ENCODE results near the gene CENPQ.
A peak's percentile ranks its signal among the peaks of the same experiment; 100 is the strongest.
"Not testable (repeated sequence)": the region's sequence is repeated elsewhere in the genome, so short reads cannot be mapped to it uniquely, and the experiment has no call there.

Gene CENPQ

GRCh38 chr6:49462927-49463611 lies at the start of gene CENPQ, which contains the start of gene MMUT:
CENPQ (plus strand) TSS chr6:49463370; CDS start chr6:49470177, 6,807 bp downstream.
MMUT (minus strand) TSS chr6:49463253; CDS start chr6:49459466, 3,787 bp downstream.
- DNase-seq (ENCODE audit: low read depth in 2 of 2), result peak; percentile 72 to 74

GRCh38 chr6:49415358-49415757 lies 47.8 kb upstream of the CENPQ start:
- DNase-seq (ENCODE audit: low read depth in 2 of 2), result no peak

DNA sequence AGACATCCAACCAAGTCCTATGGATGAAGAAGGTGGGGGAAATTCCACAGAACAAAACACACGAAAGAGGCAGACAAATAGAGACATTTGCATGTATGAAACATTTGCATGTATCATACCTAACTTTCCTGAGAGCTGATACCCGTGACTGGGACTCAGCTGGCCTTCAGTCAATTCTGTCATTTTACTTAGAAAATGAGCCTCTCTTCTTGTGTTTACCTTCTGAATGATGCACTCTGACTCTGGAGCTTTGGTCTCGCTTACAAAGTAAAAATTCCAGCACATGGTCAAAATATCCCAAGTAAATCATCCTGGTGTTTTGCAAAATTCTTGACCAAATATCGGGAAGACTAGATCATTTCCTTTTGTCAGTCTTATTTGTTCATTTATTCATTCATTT lies 47.0 kb upstream of the CENPQ start:
- DNase-seq (ENCODE audit: low read depth in 2 of 2), result no peak

GRCh38 chr6:49423817-49424216 lies 39.4 kb upstream of the CENPQ start:
- DNase-seq (ENCODE audit: low read depth in 2 of 2), result no peak

- DNase-seq (ENCODE audit: low read depth in 2 of 2), result no peak
Measured at GRCh38 chr6:49430187-49430586, 33.0 kb upstream of the CENPQ start.

GRCh38 chr6:49430866-49431265 lies 32.3 kb upstream of the CENPQ start:
- no peak for DNase-seq (ENCODE audit: low read depth in 2 of 2)

- DNase-seq (ENCODE audit: low read depth in 2 of 2), result no peak
Measured at GRCh38 chr6:49453221-49453620, 9.9 kb upstream of the CENPQ start.

GRCh38 chr6:49454787-49455709 lies 8.1 kb upstream of the CENPQ start:
- DNase-seq (ENCODE audit: low read depth in 2 of 2), result no peak

DNA sequence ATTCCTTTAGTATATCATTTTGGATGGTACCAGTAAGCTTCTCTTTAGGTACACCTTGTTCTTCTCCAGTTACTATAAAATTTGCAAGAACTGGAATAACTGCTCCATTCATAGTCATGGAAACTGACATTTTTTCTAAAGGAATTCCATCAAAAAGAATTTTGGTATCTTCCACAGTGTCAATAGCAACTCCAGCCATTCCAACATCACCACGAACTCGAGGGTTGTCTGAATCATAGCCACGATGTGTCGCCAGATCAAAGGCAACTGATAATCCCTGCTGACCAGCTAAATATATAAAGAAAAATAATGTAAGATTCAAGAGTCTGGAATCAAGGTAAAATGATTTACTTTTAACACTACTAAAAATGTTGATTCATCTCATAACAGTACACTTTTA lies 5.4 kb upstream of the CENPQ start:
- DNase-seq (ENCODE audit: low read depth in 2 of 2), result no peak

- DNase-seq (ENCODE audit: low read depth in 2 of 2), result no peak
Measured at GRCh38 chr6:49462071-49462470, 1.1 kb upstream of the CENPQ start.

DNA sequence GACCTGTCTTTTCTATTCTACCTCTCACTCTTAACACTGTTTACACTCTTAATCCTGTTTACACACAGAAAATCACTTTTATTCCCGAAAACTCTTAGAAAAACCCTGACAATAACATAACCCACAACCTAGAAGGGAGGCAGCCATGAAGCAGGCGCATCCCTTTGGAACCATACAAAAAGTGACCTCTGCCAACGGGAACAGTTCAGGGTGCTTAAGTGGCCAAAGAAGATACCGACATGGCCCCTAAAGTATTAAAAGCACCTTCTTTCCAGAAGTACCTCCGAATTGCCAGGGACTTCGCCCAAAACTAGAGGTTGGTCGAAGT lies 607 bp upstream of the CENPQ start:
- DNase-seq (ENCODE audit: low read depth in 2 of 2), result no peak

GRCh38 chr6:49463612-49463967 lies 420 bp downstream of the CENPQ start:
- no peak for DNase-seq (ENCODE audit: low read depth in 2 of 2)

DNA sequence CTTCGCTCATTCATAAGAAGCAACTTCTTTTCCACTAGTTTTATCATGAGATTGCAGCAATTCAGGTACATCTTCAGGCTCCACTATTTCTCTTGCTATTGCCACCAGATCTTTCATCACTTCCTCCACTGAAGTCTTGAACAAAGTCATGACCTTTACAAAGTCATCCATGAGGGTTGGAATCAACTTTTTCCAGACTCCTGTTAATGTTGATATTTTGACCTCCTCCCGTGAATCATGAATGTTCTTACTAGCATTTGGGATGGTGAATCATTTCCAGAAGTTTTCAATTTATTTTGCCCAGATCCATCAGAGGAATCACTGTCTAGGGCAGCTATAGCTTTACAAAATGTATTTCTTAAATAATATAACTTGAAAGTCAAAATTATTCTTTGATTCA lies 1.5 kb downstream of the CENPQ start:
- DNase-seq (ENCODE audit: low read depth in 2 of 2), result no peak

- no peak for DNase-seq (ENCODE audit: low read depth in 2 of 2)
Measured at GRCh38 chr6:49468042-49468441, 4.9 kb downstream of the CENPQ start.

- DNase-seq (ENCODE audit: low read depth in 2 of 2), result not testable (repeated sequence)
Measured at GRCh38 chr6:49476564-49476963, 13.4 kb downstream of the CENPQ start.

DNA sequence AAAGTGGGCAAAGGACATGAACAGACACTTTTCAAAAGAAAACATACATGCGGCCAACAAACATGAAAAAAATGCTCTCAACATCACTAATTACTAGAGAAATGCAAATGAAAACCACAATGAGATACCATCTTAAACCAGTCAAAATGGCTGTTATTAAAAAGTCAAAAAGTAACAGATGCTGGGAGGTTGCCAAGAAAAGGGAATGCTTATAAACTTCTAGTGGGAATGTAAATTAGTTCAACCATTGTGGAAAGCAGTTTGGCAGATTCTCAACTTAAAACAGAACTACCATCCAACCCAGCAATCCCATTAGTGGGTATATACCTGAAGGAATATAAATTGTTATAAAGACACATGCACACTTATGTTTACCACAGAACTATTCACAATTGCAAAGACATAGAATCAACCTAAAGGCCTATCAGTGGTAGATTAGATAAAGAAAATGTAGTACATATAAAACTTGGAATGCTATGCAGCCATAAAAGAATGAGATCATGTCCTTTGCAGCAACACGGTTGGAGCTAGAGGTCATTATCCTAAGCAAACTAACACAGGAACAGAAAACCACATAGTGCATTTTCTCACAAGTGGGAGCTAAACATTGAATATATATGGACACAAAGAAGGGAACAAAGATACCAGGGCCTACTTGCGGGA lies 16.3 kb downstream of the CENPQ start:
- no peak for DNase-seq (ENCODE audit: low read depth in 2 of 2)

DNA sequence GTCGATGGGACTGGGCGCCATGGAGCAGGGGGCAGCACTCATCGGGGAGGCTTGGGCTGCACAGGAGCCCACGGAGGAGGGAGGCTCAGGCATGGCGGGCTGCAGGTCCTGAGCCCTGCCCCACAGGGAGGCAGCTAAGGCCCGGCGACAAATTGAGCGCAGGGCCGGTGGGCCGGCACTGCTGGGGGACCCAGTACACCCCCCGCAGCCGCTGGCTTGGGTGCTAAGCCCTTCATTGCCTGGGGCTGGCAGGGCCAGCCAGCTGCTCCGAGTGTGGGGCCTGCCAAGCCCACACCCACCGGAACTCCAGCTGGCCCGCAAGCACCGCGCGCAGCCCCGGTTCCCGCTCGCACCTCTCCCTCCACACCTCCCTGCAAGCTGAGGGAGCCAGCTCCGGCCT lies 18.7 kb downstream of the CENPQ start:
- DNase-seq (ENCODE audit: low read depth in 2 of 2), result not testable (repeated sequence)

DNA sequence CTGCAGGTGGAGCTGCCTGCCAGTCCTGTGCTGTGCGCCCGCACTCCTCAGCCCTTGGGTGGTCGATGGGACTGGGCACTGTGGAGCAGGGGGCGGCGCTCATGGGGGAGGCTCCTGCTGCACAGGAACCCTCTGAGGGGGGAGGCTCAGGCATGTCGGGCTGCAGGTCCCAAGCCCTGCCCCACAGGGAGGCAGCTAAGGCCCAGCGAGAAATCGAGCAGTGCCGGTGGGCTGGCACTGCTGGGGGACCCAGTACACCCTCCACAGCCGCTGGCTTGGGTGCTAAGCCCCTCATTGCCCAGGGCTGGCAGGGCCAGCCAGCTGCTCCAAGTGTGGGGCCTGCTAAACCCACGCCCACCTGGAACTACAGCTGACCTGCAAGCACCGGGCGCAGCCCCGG lies 20.2 kb downstream of the CENPQ start:
- not testable (repeated sequence) for DNase-seq (ENCODE audit: low read depth in 2 of 2)

DNA sequence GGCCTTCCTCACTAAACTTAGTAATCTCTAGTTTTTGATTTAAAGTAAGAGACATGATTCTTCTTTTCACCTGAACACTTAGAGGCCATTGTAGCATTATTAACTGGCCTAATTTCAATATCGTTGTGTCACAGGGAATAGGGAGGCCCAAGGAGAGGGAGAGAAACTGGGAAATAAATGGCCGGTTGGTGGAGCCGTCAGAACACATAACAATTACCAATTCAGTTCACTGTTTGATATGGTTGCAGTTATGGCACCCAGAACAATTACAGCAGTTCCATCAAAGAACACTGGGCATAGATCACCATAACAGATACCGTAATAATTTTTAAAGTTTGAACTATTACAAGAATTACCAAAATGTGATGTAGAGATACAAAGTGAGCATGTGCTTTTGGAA lies 27.5 kb downstream of the CENPQ start:
- DNase-seq (ENCODE audit: low read depth in 2 of 2), result no peak

DNA sequence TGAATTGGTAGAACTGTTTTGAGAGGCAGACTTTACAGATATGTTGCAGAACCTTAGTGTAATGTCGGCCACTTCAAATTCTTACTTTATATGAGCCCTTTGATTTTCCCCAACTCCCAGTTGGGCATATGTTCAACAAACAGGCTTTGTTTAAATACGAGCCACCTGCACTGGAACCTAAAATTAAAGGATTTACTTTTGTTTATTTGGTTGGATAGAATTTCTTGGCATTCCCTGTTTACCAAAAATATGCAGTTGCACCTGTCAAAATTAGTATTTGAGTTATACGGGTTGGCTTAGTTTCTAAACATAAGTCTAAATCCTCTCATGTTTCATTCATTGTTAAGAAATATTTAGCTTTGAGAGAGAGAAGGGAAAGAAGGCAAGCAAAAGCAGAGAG lies 34.1 kb downstream of the CENPQ start:
- DNase-seq (ENCODE audit: low read depth in 2 of 2), result no peak

- DNase-seq (ENCODE audit: low read depth in 2 of 2), result no peak
Measured at GRCh38 chr6:49499126-49499525, 36.0 kb downstream of the CENPQ start.

DNA sequence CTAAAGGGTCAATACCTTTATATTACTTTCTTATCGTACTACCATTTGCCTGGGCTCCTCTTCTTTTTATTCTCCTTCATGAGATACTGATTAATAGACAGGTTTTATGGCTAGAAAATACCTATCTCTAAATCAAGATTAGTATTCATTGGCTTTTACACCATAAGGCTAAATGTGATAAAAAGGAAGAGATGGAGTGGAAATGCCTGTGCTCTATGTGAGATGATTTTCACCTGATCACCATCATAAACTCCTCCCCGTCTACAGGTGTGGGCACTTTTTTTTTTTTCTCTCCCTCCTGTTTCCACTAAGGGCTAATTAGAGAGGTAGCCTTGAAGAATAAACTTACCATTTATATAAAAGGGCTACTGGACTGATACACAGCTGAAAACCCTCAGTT lies 36.5 kb downstream of the CENPQ start, which contains the start of gene GLYATL3:
Gene GLYATL3, plus strand, starts transcription at position 301 of the 400 bp plus-strand sequence. CDS start 12,068 bp downstream, outside the sequence.
- DNase-seq (ENCODE audit: low read depth in 2 of 2), result no peak
